Fibroblast of lung (primary cell): ENCODE measurements around the gene ST6GALNAC2. TPM values are rescaled to one million over a fixed set of nuclear protein-coding genes. Genes with fewer than 3 reads are reported as not detected.

Experiments
- DNase-seq, 2 donors: peaks; one replicate each; pipeline versions ENCODE4 v3.0.0 to v3.0.0-alpha.2; 2010; ENCODE audit warnings: low read depth in 2 of 2
- H2AFZ ChIP-seq: 2 replicates; pipeline ENCODE4 v1.5.1; 2012; ENCODE audit warnings: low read length, control low read depth, inconsistent platforms
- H3K27ac ChIP-seq: 2 replicates; pipeline ENCODE4 v1.5.1; 2011; ENCODE audit warnings: low read length, control low read depth; ENCODE audit not compliant: insufficient read depth
- H3K27me3 ChIP-seq: 2 replicates; pipeline ENCODE4 v1.5.1; 2011; ENCODE audit warnings: mild to moderate bottlenecking, low read length; ENCODE audit not compliant: control insufficient read depth, insufficient read depth
- H3K36me3 ChIP-seq: 2 replicates; pipeline ENCODE4 v1.5.1; 2011; ENCODE audit warnings: low read length; ENCODE audit not compliant: control insufficient read depth, insufficient read depth
- H3K4me1 ChIP-seq: 2 replicates; pipeline ENCODE4 v1.5.1; 2011; ENCODE audit warnings: low read length; ENCODE audit not compliant: control insufficient read depth, insufficient read depth; ENCODE audit errors: extremely low read depth
- H3K4me2 ChIP-seq: 2 replicates; pipeline ENCODE4 v1.5.1; 2011; ENCODE audit warnings: low read length, control low read depth; ENCODE audit not compliant: insufficient read depth; ENCODE audit errors: extremely low read depth
- H3K4me3 ChIP-seq, 4 experiments: fragments of 200-600 bp in 1 of 4; sonication (generic) in 1 of 4; replicated peaks in 1 of 4; 2 replicates each; pipeline ENCODE4 v1.5.1; 2011 to 2016; ENCODE audit warnings: low read length in 4 of 4, low read depth in 3 of 4, mild to moderate bottlenecking in 3 of 4, control low read depth in 2 of 4, inconsistent platforms in 1 of 4, mixed read lengths in 1 of 4; ENCODE audit not compliant: insufficient read depth in 1 of 4; ENCODE audit errors: control extremely low read depth in 1 of 4
- H3K79me2 ChIP-seq: 2 replicates; pipeline ENCODE4 v1.5.1; 2012; ENCODE audit warnings: mild to moderate bottlenecking, low read length, inconsistent platforms; ENCODE audit not compliant: control insufficient read depth, insufficient read depth
- H3K9ac ChIP-seq: 2 replicates; pipeline ENCODE4 v1.5.1; 2011; ENCODE audit warnings: mild to moderate bottlenecking, low read length, control low read depth; ENCODE audit not compliant: insufficient read depth
- H3K9me3 ChIP-seq: 2 replicates; pipeline ENCODE4 v1.5.1; 2012; ENCODE audit warnings: low read depth, low read length; ENCODE audit not compliant: control insufficient read depth, insufficient read depth
- H4K20me1 ChIP-seq: 2 replicates; pipeline ENCODE4 v1.5.1; 2011; ENCODE audit warnings: low read length; ENCODE audit not compliant: control insufficient read depth, insufficient read depth; ENCODE audit errors: extremely low read depth
- CTCF ChIP-seq, 2 donors: IDR thresholded peaks in 1 of 2; conservative IDR thresholded peaks in 1 of 2; 1 replicate in 1 of 2; 2 replicates in 1 of 2; pipeline ENCODE4 v1.5.1; 2011 to 2012; ENCODE audit warnings: low read length in 2 of 2, control low read depth in 1 of 2, inconsistent platforms in 1 of 2, low read depth in 1 of 2, mild to moderate bottlenecking in 1 of 2
- EZH2 ChIP-seq: IDR thresholded peaks from 2 replicates; pipeline ENCODE4 v1.5.1; 2012; ENCODE audit warnings: low read length, control low read depth, mild to moderate bottlenecking; ENCODE audit errors: missing control alignments
- polyA plus RNA-seq, 2 donors: library from polyadenylated mRNA; depleted of rRNA in 1 of 2; stranded (reverse) in 1 of 2; unstranded in 1 of 2; fragments of >200 nt; gene quantifications; 2 replicates each; pipeline ENCODE4 v1.2.1, GENCODE V29; 2011 to 2012; ENCODE audit warnings: missing spikeins in 1 of 2
- total RNA-seq: library from RNA; depleted of rRNA; stranded (reverse); fragments of >200 nt; gene quantifications from 2 replicates; pipeline ENCODE4 v1.2.1, GENCODE V29; 2014

ST6GALNAC2 gene
- total and polyA plus RNA-seq, 2 donors (not counting 1 experiment from before 2014, with no cell fraction given) = 0.42 to 0.83 TPM

- peak overlapping the region; percentile 75 for H3K4me2 ChIP-seq
- TF ChIP-seq EZH2 (no peak), CTCF (conservative IDR thresholded peaks at IDR 0.05 in 1 of 2, IDR thresholded peaks at IDR 0.05 in 1 of 2; ENCODE audit: low read depth in 1 of 2, low read length in 2 of 2) (no peak)
- peak overlapping the region; percentile 95 for H3K27ac ChIP-seq
- peak; percentile 27 to 66 for DNase-seq
- peak overlapping the region; percentile 98 for H3K9ac ChIP-seq
- H3K36me3 ChIP-seq = no peaks in the 10 kb centered on the region
- peaks cover 14% of the 10 kb centered on the region for H3K4me1 ChIP-seq
- peaks cover 40% of the 10 kb centered on the region for H3K79me2 ChIP-seq
- H3K4me3 ChIP-seq = peak overlapping the region; percentile 80 to 99 (median 84)
- H2AFZ ChIP-seq = peak overlapping the region; percentile 79
- H4K20me1 ChIP-seq = no peaks in the 10 kb centered on the region
- no peaks in the 10 kb centered on the region for H3K27me3 ChIP-seq
- no peaks in the 10 kb centered on the region for H3K9me3 ChIP-seq
Measured at GRCh38 chr17:76556765-76557367, 28.8 kb downstream of the ST6GALNAC2 start.

- H3K79me2 ChIP-seq = peaks cover 16% of the 10 kb centered on the region
- H3K4me1 ChIP-seq = peaks cover 3% of the 10 kb centered on the region
- no peak overlapping the region for H2AFZ ChIP-seq
- no peaks in the 10 kb centered on the region for H3K9me3 ChIP-seq
- no peak overlapping the region for H3K27ac ChIP-seq
- H4K20me1 ChIP-seq = no peaks in the 10 kb centered on the region
- DNase-seq = no peak
- no peaks in the 10 kb centered on the region for H3K27me3 ChIP-seq
- TF ChIP-seq CTCF (conservative IDR thresholded peaks at IDR 0.05 in 1 of 2, IDR thresholded peaks at IDR 0.05 in 1 of 2; ENCODE audit: low read depth in 1 of 2, low read length in 2 of 2) (no peak), EZH2 (no peak)
- H3K4me2 ChIP-seq = no peak overlapping the region
- no peak overlapping the region for H3K4me3 ChIP-seq
- no peaks in the 10 kb centered on the region for H3K36me3 ChIP-seq
- no peak overlapping the region for H3K9ac ChIP-seq
Measured at GRCh38 chr17:76554131-76554530, 31.5 kb downstream of the ST6GALNAC2 start.

DNA sequence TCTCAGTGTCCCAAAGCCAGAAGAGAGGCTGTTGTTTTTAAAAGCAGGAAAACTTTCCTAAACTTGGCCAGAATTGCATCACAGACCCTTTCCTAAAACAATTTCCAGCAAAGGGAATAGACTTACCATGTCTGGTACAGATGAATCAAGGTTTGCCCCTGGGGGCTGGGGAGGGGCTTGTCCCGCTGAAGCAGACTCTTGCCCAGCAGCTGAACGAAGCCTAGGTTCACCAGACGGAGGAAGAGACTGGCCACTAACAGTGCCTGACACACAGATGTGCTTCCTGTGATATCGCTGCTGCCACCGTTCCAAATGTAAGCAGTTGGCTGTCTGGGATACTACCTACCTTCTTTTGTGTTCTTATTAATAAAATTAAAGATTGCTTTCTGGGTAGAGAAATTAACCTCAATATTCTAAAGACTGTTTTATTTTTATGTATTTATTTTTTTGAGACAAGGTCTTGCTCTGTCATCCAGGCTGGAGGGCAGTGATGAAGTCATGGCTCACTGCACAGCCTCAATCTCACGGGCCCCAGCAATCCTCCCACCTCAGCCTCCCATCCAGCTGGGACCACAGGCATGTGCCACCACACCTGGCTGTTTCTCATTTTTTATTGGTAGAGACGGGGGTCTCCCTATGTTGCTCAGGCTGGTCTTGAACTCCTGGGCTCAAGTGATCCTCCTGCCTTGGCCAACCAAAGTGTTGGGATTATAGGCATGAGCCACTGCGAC, 32.3 kb downstream of the ST6GALNAC2 start:
- H3K27ac ChIP-seq = no peak overlapping the region
- DNase-seq = no peak

More for the DNA sequence above, 32.3 kb downstream of the ST6GALNAC2 start:
- Histone ChIP-seq H3K36me3 (no peaks in the 10 kb centered on the region), H3K9ac (no peak overlapping the region), H3K4me3 (no peak overlapping the region), H3K79me2 (peaks cover 8% of the 10 kb centered on the region), H3K27me3 (no peaks in the 10 kb centered on the region), H2AFZ (no peak overlapping the region), H3K9me3 (no peaks in the 10 kb centered on the region), H4K20me1 (no peaks in the 10 kb centered on the region), H3K4me1 (peaks cover 3% of the 10 kb centered on the region), H3K4me2 (no peak overlapping the region)
- no peak for TF ChIP-seq EZH2
- TF ChIP-seq CTCF (conservative IDR thresholded peaks at IDR 0.05 in 1 of 2, IDR thresholded peaks at IDR 0.05 in 1 of 2; ENCODE audit: low read depth in 1 of 2, low read length in 2 of 2) = no peak
